ENCODE results near the gene OVOL2. TPM values are rescaled to one million over a fixed set of nuclear protein-coding genes. Genes with fewer than 3 reads are reported as not detected.

OVOL2 gene
- total and polyA plus RNA-seq, 7 donors = not detected

DNA sequence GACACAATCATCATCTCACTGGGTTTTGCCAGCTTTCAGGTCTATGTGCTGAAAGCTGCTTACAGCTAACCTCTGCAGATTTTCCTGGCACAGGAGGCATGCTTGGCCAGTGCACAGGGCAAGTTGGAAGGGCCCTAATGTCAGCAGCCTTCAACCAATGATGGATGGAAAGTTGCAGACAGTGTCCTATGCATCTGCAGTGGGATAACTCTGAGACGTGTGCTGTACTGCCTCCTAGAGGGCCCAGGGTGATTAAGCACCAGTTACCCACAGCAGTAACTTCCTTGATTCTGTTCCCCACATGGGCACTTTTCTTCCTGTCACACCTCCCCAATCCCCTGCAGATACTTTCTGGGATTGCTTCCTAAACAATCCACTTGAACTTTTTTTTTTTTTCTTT lies 38.6 kb downstream of the OVOL2 start:
- Histone ChIP-seq H3K36me3 (ENCODE audit: insufficient read depth in 1 of 2, low read depth in 1 of 2) (no peaks in the 10 kb centered on the region), H3K4me1 (no peaks in the 10 kb centered on the region), H3K9me3 (no peaks in the 10 kb centered on the region), H3K27ac (no peak overlapping the region), H3K27me3 (ENCODE audit: insufficient read depth in 3 of 3, low read length in 2 of 3) (peaks cover 0 to 3% (median 0%) of the 10 kb centered on the region in 3 donors), H3K4me3 (no peak overlapping the region)
- 0 to 6% (median 0%) methylated on average over 1 of the region's 1 CpG for WGBS, 3 donors
- DNase-seq (no peak), ATAC-seq (peak in 2 of 4 donors; percentile 59 to 86)
- intact Hi-C loops (cut with DNase I) = no loop called here
- TF ChIP-seq, protein P1, sequence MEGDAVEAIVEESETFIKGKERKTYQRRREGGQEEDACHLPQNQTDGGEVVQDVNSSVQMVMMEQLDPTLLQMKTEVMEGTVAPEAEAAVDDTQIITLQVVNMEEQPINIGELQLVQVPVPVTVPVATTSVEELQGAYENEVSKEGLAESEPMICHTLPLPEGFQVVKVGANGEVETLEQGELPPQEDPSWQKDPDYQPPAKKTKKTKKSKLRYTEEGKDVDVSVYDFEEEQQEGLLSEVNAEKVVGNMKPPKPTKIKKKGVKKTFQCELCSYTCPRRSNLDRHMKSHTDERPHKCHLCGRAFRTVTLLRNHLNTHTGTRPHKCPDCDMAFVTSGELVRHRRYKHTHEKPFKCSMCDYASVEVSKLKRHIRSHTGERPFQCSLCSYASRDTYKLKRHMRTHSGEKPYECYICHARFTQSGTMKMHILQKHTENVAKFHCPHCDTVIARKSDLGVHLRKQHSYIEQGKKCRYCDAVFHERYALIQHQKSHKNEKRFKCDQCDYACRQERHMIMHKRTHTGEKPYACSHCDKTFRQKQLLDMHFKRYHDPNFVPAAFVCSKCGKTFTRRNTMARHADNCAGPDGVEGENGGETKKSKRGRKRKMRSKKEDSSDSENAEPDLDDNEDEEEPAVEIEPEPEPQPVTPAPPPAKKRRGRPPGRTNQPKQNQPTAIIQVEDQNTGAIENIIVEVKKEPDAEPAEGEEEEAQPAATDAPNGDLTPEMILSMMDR (IDR thresholded peaks at IDR 0.05) = no peak

DNA sequence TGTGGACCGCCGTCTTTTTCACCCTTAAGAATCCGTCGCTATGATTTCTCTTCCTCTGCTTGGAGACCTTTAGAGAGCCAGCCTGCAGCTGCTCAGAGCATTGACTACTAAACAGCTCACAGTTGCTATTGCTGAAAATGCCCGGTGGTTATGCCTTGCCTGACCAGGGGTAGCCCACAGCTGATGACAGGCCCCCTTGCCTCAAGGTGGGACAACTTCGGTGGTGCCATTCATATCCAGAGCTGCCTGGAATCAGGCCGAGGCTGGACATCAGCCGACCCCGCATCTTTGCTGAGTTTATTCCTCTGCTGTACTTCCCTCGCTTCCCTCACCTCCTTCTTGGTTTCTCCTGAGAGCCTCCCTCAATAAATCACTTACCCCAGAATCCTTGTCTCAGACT lies 39.6 kb downstream of the OVOL2 start:
- ATAC-seq = no peak
- intact Hi-C loops (cut with DNase I) = no loop called here
- peaks cover 0 to 1% (median 0%) of the 10 kb centered on the region in 3 donors for H3K27me3 ChIP-seq (ENCODE audit: insufficient read depth in 3 of 3, low read length in 2 of 3)
- no peaks in the 10 kb centered on the region for H3K36me3 ChIP-seq (ENCODE audit: insufficient read depth in 1 of 2, low read depth in 1 of 2)
- H3K4me3 ChIP-seq = no peak overlapping the region
- TF ChIP-seq, protein P1 (IDR thresholded peaks at IDR 0.05) = no peak
- H3K27ac ChIP-seq = no peak overlapping the region
- no peaks in the 10 kb centered on the region for H3K9me3 ChIP-seq
- H3K4me1 ChIP-seq = no peaks in the 10 kb centered on the region
- 82 to 86% (median 83%) methylated on average over 10 of the region's 10 CpGs for WGBS, 3 donors
- no peak for DNase-seq

DNA sequence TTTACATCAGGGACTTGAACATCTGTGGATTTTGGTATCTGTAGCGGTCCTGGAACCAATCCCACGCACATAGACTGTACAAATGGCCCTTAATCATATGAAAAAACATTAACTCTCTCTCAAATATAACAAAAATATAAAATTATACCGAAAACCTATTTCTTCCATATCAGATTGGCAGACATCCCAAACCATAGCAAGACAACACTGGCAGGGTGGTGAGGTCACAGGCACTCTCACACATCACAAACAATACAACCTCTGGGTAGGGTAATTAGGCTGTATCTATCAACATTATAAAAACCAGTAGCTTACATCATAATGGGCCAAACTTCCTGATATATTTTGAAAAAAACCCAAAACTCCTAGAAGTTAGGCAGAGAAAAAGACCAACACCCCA lies 40.9 kb downstream of the OVOL2 start:
- peaks cover 0 to 1% (median 0%) of the 10 kb centered on the region in 3 donors for H3K27me3 ChIP-seq (ENCODE audit: insufficient read depth in 3 of 3, low read length in 2 of 3)
- intact Hi-C loops (cut with DNase I) = no loop called here
- no peaks in the 10 kb centered on the region for H3K36me3 ChIP-seq (ENCODE audit: insufficient read depth in 1 of 2, low read depth in 1 of 2)
- H3K9me3 ChIP-seq = no peaks in the 10 kb centered on the region
- H3K4me3 ChIP-seq = no peak overlapping the region
- DNase-seq = no peak
- no peak overlapping the region for H3K27ac ChIP-seq
- ATAC-seq = no peak
- 75 to 82% (median 81%) methylated on average over 3 of the region's 3 CpGs for WGBS, 3 donors
- TF ChIP-seq, protein P1 (IDR thresholded peaks at IDR 0.05) = no peak
- no peaks in the 10 kb centered on the region for H3K4me1 ChIP-seq

DNA sequence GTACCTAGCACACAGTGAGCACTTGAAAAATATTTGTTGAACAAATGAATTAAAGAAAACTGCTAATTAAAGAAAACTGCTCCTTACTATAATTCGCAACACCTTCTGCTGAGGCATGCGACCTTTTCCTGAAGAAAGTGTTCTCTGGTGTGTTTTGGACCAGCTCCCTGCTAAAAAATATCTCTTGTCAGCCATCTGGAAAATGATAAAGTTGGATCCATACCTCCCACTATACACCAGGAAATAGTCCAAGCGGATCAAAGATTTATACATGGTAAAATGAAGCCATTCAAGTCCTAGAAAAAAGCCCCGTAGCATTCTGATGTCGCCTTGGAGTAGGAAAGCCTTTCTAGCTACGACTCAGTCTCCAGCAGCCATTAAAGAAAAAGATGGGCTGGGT lies 43.3 kb downstream of the OVOL2 start:
- intact Hi-C loops (cut with DNase I) = no loop called here
- TF ChIP-seq, protein P1 (IDR thresholded peaks at IDR 0.05) = no peak
- Histone ChIP-seq H3K4me1 (no peaks in the 10 kb centered on the region), H3K36me3 (ENCODE audit: insufficient read depth in 1 of 2, low read depth in 1 of 2) (no peaks in the 10 kb centered on the region), H3K27me3 (ENCODE audit: insufficient read depth in 3 of 3, low read length in 2 of 3) (no peaks in the 10 kb centered on the region), H3K27ac (no peak overlapping the region), H3K9me3 (no peaks in the 10 kb centered on the region), H3K4me3 (no peak overlapping the region)
- ATAC-seq (no peak), DNase-seq (no peak)
- WGBS, 3 donors = 81 to 86% (median 83%) methylated on average over 6 of the region's 6 CpGs

DNA sequence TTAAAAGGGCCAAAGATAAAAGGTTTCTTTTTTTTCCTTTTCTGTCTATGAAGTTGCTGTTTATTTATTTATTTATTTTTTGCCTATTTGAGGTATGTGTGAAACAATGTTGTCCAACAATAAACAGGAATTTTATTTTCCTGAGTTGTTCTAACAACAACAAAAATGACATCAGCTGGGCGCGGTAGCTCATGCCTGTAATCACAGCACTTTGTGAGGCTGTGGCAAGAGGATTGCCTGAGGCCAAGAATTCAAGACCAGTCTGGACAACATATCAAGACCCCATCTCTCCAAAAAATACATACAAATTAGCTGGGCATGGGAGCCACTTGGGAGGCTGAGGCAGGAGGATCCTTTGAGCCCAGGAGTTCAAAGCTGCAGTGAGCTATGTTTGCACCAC lies 44.8 kb downstream of the OVOL2 start:
- 92 to 98% (median 95%) methylated on average over 2 of the region's 2 CpGs for whole genome bisulfite sequencing, 3 donors
- no peak overlapping the region for H3K27ac ChIP-seq
- H3K9me3 ChIP-seq = no peaks in the 10 kb centered on the region
- ATAC-seq (no peak), DNase-seq (no peak)
- no peak overlapping the region for H3K4me3 ChIP-seq
- TF ChIP-seq, protein P1 (IDR thresholded peaks at IDR 0.05) = no peak
- intact Hi-C loops (cut with DNase I) = no loop called here
- no peaks in the 10 kb centered on the region for H3K36me3 ChIP-seq (ENCODE audit: insufficient read depth in 1 of 2, low read depth in 1 of 2)
- no peaks in the 10 kb centered on the region for H3K4me1 ChIP-seq
- H3K27me3 ChIP-seq (ENCODE audit: insufficient read depth in 3 of 3, low read length in 2 of 3) = no peaks in the 10 kb centered on the region
